VCaP (cell line): ENCODE data around the gene FHIT.

Experiments
- H3K27ac ChIP-seq: fragments of 450-650 bp; 2 replicates; pipeline ENCODE4 v1.5.1; 2017
- CTCF ChIP-seq: fragments of 450-650 bp; conservative IDR thresholded peaks from 2 replicates; pipeline ENCODE4 v1.5.1; 2017; ENCODE audit warnings: mild to moderate bottlenecking, moderate library complexity

Gene FHIT

GRCh38 chr3:60758171-60758570 lies 493.1 kb downstream of the FHIT start:
- TF ChIP-seq CTCF: no peak
- H3K27ac ChIP-seq: no peak overlapping the region

- no peak overlapping the region for H3K27ac ChIP-seq
- TF ChIP-seq CTCF: no peak
These were observed 493.5 kb downstream of the FHIT start for GRCh38 chr3:60757724-60758123.

- H3K27ac ChIP-seq: no peak overlapping the region
- no peak for TF ChIP-seq CTCF
These were observed 494.8 kb downstream of the FHIT start for GRCh38 chr3:60756241-60757030.

GRCh38 chr3:60755094-60755493 lies 496.2 kb downstream of the FHIT start:
- H3K27ac ChIP-seq: no peak overlapping the region
- no peak for TF ChIP-seq CTCF

- no peak overlapping the region for H3K27ac ChIP-seq
- no peak for TF ChIP-seq CTCF
These were observed 496.6 kb downstream of the FHIT start for GRCh38 chr3:60754617-60755016.

GRCh38 chr3:60752809-60753208 lies 498.4 kb downstream of the FHIT start:
- TF ChIP-seq CTCF: no peak
- no peak overlapping the region for H3K27ac ChIP-seq

GRCh38 chr3:60746695-60747416 lies 504.4 kb downstream of the FHIT start:
- TF ChIP-seq CTCF: no peak

More at GRCh38 chr3:60746695-60747416, 504.4 kb downstream of the FHIT start:
- peak overlapping the region; percentile 3; the same call in 1 of the 2 replicates for H3K27ac ChIP-seq
